K562 (cell line): Measurements from ENCODE around the gene PNRC1. TPM values are rescaled to one million over a fixed set of nuclear protein-coding genes. Genes with fewer than 3 reads are reported as not detected.

ENCODE experiments used
- ATAC-seq: fragments of 200-7000 bp; cut with Tn5 transposase; 3 replicates; pipeline ENCODE4 v1.9.1; 2020; ENCODE audit warnings: moderate library complexity
- BruUV-seq: library from RNA; stranded (reverse); fragments of 400-500 nt; replicated peaks from 2 replicates; lab custom pipeline; 2021; lab: Mats Ljungman, UMichigan
- CTCF ChIA-PET: fragments of 300-600 bp; formaldehyde crosslinking; extraction: SDS; loops from one replicate; lab custom pipeline; 2021; ENCODE audit warnings: low intra/inter-chr PET ratio; lab: Yijun Ruan, JAX
- POLR2A ChIA-PET: fragments of 300-600, 350-650 bp; sonication (Branson Sonifier 250); formaldehyde crosslinking; extraction: SDS; loops from one replicate; lab custom pipeline; 2021; ENCODE audit warnings: antibody characterized with exemption, inconsistent platforms; lab: Yijun Ruan, JAX
- DNase-seq, 4 experiments: peaks; one replicate each; pipeline versions ENCODE4 v3.0.0 to v3.0.0-alpha.2; 2011 to 2018; ENCODE audit warnings: low spot score in 3 of 4, mixed read lengths in 3 of 4; ENCODE audit errors: extremely low read depth in 1 of 4
- FAIRE-seq: peaks from 2 replicates; lab custom pipeline; 2011; peaks lifted over from hg19 to GRCh38; lab: Jason Lieb, UNC
- H2AFZ ChIP-seq: 2 replicates; pipeline ENCODE4 v1.6.0; 2011; ENCODE audit warnings: low read depth, low read length, control low read depth, inconsistent platforms
- H3K27ac ChIP-seq: fragments of 200-600 bp; 3 replicates; pipeline ENCODE4 v1.8.0; 2011; ENCODE audit warnings: low read depth, mild to moderate bottlenecking, control low read depth, inconsistent platforms, low read length, moderate library complexity, mixed read lengths; ENCODE audit errors: extremely low read depth
- H3K27me3 ChIP-seq, 2 experiments: fragments of 300-600 bp in 1 of 2; 2 replicates in 1 of 2; 3 replicates in 1 of 2; pipeline versions ENCODE4 v1.6.0 to v1.8.0; 2011; ENCODE audit warnings: inconsistent platforms in 2 of 2, low read length in 2 of 2, mild to moderate bottlenecking in 1 of 2, mixed read lengths in 1 of 2, moderate library complexity in 1 of 2; ENCODE audit not compliant: control insufficient read depth in 2 of 2, insufficient read depth in 2 of 2
- H3K36me3 ChIP-seq: fragments of 300-600 bp; 3 replicates; pipeline ENCODE4 v1.8.0; 2011; ENCODE audit warnings: mild to moderate bottlenecking, low read length, inconsistent platforms; ENCODE audit not compliant: control insufficient read depth, insufficient read depth
- H3K4me1 ChIP-seq, 2 experiments: fragments of 200-600 bp in 1 of 2; replicated peaks in 1 of 2; 2 replicates in 1 of 2; 3 replicates in 1 of 2; pipeline versions ENCODE4 v1.5.1 to v1.8.0; 2011; ENCODE audit warnings: inconsistent platforms in 2 of 2, low read length in 2 of 2, mild to moderate bottlenecking in 1 of 2, mixed read lengths in 1 of 2, moderate library complexity in 1 of 2; ENCODE audit not compliant: control insufficient read depth in 2 of 2, insufficient read depth in 2 of 2
- H3K4me2 ChIP-seq: 2 replicates; pipeline ENCODE4 v1.6.1; 2011; ENCODE audit warnings: low read length, control low read depth, inconsistent platforms, mixed read lengths; ENCODE audit not compliant: insufficient read depth
- H3K4me3 ChIP-seq: fragments of 200-600 bp; sonication (generic), shearing (Covaris generic); 2 replicates; pipeline ENCODE4 v1.5.1; 2016; ENCODE audit warnings: control low read depth, inconsistent platforms
- H3K79me2 ChIP-seq: fragments of 200-600 bp; 3 replicates; pipeline ENCODE4 v1.8.0; 2011; ENCODE audit warnings: low read length, inconsistent platforms; ENCODE audit not compliant: control insufficient read depth, insufficient read depth
- H3K9ac ChIP-seq, 2 experiments: 2 replicates each; pipeline versions ENCODE4 v1.6.0 to v1.6.1; 2011; ENCODE audit warnings: low read depth in 2 of 2, low read length in 2 of 2, control low read depth in 1 of 2, inconsistent platforms in 1 of 2, mild to moderate bottlenecking in 1 of 2, mixed read lengths in 1 of 2; ENCODE audit not compliant: insufficient read depth in 1 of 2
- H3K9me1 ChIP-seq: one replicate; pipeline ENCODE4 v1.6.0; 2011; ENCODE audit warnings: inconsistent platforms, mild to moderate bottlenecking, low read length, moderate library complexity; ENCODE audit not compliant: control insufficient read depth, insufficient read depth
- H3K9me3 ChIP-seq: replicated peaks from 2 replicates; pipeline ENCODE4 v1.5.1; 2011; ENCODE audit warnings: low read depth, low read length, inconsistent platforms; ENCODE audit not compliant: control insufficient read depth, insufficient read depth
- H4K20me1 ChIP-seq: replicated peaks from 2 replicates; pipeline ENCODE4 v1.6.1; 2011; ENCODE audit warnings: low read length, inconsistent platforms, mixed read lengths; ENCODE audit not compliant: control insufficient read depth, insufficient read depth
- ARHGAP35 ChIP-seq: fragments of 450-650 bp; IDR thresholded peaks from 2 replicates; pipeline ENCODE4 v1.6.1; 2018; ENCODE audit not compliant: partially characterized antibody
- CBFB ChIP-seq: sonication (generic); formaldehyde crosslinking; IDR thresholded peaks from 2 replicates; pipeline ENCODE4 v1.4.0; 2020; ENCODE audit warnings: mild to moderate bottlenecking, missing genetic modification reagents
- MAFG ChIP-seq: fragments of 450-650 bp; conservative IDR thresholded peaks from 2 replicates; pipeline ENCODE4 v1.6.1; 2016; ENCODE audit warnings: missing genetic modification characterization, missing compliant biosample characterization
- SPI1 ChIP-seq: IDR thresholded peaks from 2 replicates; pipeline ENCODE4 v1.6.1; 2011; ENCODE audit warnings: low read depth, low read length, control low read depth, borderline replicate concordance
- SREBF1 ChIP-seq: fragments of 150-350 bp; IDR thresholded peaks from 2 replicates; pipeline ENCODE4 v1.6.1; 2014; ENCODE audit warnings: antibody characterized with exemption, low read depth, low read length, borderline replicate concordance
- SRSF3 ChIP-seq: fragments of 200-400 bp; formaldehyde crosslinking; IDR thresholded peaks from 2 replicates; pipeline ENCODE4 v1.6.1; 2016; ENCODE audit warnings: mild to moderate bottlenecking, low read length, moderate library complexity; ENCODE audit not compliant: insufficient read depth
- ZKSCAN3 ChIP-seq: fragments of 250-450 bp; sonication (Bioruptor Pico); IDR thresholded peaks from 2 replicates; pipeline ENCODE4 v1.4.0; 2020
- ZNF134 ChIP-seq: fragments of 250-450 bp; sonication (Bioruptor Pico); conservative IDR thresholded peaks from 2 replicates; pipeline ENCODE4 v1.4.0; 2020
- ZNF165 ChIP-seq: fragments of 250-450 bp; sonication (Bioruptor Pico); IDR thresholded peaks from 2 replicates; pipeline ENCODE4 v1.4.0; 2020; ENCODE audit warnings: borderline replicate concordance
- ZNF695 ChIP-seq: fragments of 450-650 bp; formaldehyde crosslinking; IDR thresholded peaks from 2 replicates; pipeline ENCODE4 v1.4.0; 2020; ENCODE audit warnings: mild to moderate bottlenecking, moderate library complexity
- ZNF764 ChIP-seq: fragments of 250-450 bp; sonication (Bioruptor Pico); IDR thresholded peaks from 2 replicates; pipeline ENCODE4 v1.4.0; 2020; ENCODE audit warnings: low read depth, mild to moderate bottlenecking, moderate library complexity
- WGBS: fragments of 100-300 bp; shearing (Covaris generic); methylation state at CpG from one replicate; pipeline ENCODE4 v1.1.6; 2016; ENCODE audit warnings: low coverage, mixed read lengths; ENCODE audit not compliant: insufficient coverage; ENCODE audit errors: missing lambda C conversion rate; 5-methylcytosine and 5-hydroxymethylcytosine counted together
- in situ Hi-C: fragments of 300-500 bp; cut with MboI; formaldehyde crosslinking; loops from 4 replicates; pipeline ENCODE4 v1.15.0; 2018; ENCODE audit warnings: inconsistent platforms, mixed read lengths
- intact Hi-C: fragments of 100-400 bp; cut with micrococcal nuclease; formaldehyde crosslinking; loops from 2 replicates; pipeline ENCODE4 v1.14.2; 2022
- polyA plus RNA-seq, 8 experiments: library from polyadenylated mRNA; depleted of rRNA in 4 of 8; stranded (reverse) in 5 of 8; unstranded in 3 of 8; fragments of >200 nt; fragmentation: Nextera tagmentation in 2 of 8; fragmentation: Illumina TruSeq in 1 of 8; extraction: Ambion mirVana in 2 of 8; extraction: Trizol in 1 of 8; gene quantifications; 2 replicates each; pipeline versions ENCODE4 v1.2.1 to v1.2.3, GENCODE V29; 2011 to 2014; ENCODE audit warnings: inconsistent platforms in 1 of 8, missing spikeins in 1 of 8
- total RNA-seq, 7 experiments: library from RNA; depleted of rRNA in 6 of 7; stranded (reverse); fragments of >200 nt in 6 of 7; fragmentation: Illumina TruSeq in 2 of 7; extraction: Trizol in 2 of 7; gene quantifications; 2 replicates each; pipeline versions ENCODE4 v1.2.1 to v1.2.3, GENCODE V29; 2011 to 2021; ENCODE audit warnings: low replicate concordance in 1 of 7
- TF ChIP-seq, protein P1 (sequence below): fragments of 250-450 bp; sonication (Bioruptor Pico); IDR thresholded peaks from 2 replicates; pipeline ENCODE4 v1.9.0; 2021; ENCODE audit warnings: mild to moderate bottlenecking
- TF ChIP-seq, protein P2 (sequence below): sonication (generic); formaldehyde crosslinking; IDR thresholded peaks from 2 replicates; pipeline ENCODE4 v1.4.0; 2020; ENCODE audit warnings: mild to moderate bottlenecking, missing genetic modification reagents

Gene PNRC1
- total and polyA plus RNA-seq, 9 of the 15 experiments (the other 6 are each of a cell fraction or from before 2014, with no cell fraction given): 1.2 to 10.8 (median 6.5) TPM

DNA sequence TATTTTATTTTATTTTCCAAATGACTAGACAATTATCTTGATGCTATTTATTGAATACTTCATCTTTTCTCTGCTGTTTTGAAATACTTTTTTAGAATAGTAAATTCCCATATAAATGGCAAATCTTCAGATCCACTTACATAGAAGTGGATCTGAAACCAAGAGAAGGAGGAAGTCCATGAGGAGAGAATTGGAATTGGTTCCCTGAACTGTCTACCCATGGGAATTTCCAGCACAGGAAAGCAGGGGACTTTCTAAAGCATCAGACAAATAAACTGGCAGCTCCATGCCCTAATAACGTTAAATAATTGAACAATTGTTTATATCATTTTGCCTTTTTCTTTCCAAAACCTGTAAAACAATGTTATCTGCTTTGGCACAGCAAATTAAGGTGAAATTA lies 47.1 kb upstream of the PNRC1 start:
- in situ Hi-C loops (no loop called here), intact Hi-C loops (no loop called here)
- Histone ChIP-seq H4K20me1 (no peaks in the 10 kb centered on the region), H3K79me2 (no peaks in the 10 kb centered on the region), H3K27ac (no peak overlapping the region), H3K27me3 (peaks cover 0 to 7% of the 10 kb centered on the region in 2 experiments; a peak in 2 of 5 replicates), H3K36me3 (no peaks in the 10 kb centered on the region), H3K9me3 (peaks cover 7% of the 10 kb centered on the region), H3K4me1 (peaks cover 4 to 15% of the 10 kb centered on the region in 2 experiments; a peak in 3 of 5 replicates), H3K4me2 (no peak overlapping the region), H2AFZ (no peak overlapping the region), H3K9me1 (no peaks in the 10 kb centered on the region), H3K9ac (no peak overlapping the region), H3K4me3 (no peak overlapping the region)
- DNase-seq (no peak), ATAC-seq (no peak), FAIRE-seq (no peak)
- no TSS peak for BruUV-seq
- 14% methylated on average over 1 of the region's 1 CpG for WGBS
- POLR2A ChIA-PET: no interaction called here
- TF ChIP-seq, protein P1, sequence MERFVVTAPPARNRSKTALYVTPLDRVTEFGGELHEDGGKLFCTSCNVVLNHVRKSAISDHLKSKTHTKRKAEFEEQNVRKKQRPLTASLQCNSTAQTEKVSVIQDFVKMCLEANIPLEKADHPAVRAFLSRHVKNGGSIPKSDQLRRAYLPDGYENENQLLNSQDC (CRISPR knock-in tag): no peak
- no peak for TF ChIP-seq SREBF1
- TF ChIP-seq ZNF165 (CRISPR knock-in tag): no peak
- TF ChIP-seq ZNF134 (CRISPR knock-in tag): no peak
- no peak for TF ChIP-seq ZNF695 (CRISPR knock-in tag)
- no peak for TF ChIP-seq ARHGAP35
- no peak for TF ChIP-seq MAFG (tag)
- TF ChIP-seq, protein P2, sequence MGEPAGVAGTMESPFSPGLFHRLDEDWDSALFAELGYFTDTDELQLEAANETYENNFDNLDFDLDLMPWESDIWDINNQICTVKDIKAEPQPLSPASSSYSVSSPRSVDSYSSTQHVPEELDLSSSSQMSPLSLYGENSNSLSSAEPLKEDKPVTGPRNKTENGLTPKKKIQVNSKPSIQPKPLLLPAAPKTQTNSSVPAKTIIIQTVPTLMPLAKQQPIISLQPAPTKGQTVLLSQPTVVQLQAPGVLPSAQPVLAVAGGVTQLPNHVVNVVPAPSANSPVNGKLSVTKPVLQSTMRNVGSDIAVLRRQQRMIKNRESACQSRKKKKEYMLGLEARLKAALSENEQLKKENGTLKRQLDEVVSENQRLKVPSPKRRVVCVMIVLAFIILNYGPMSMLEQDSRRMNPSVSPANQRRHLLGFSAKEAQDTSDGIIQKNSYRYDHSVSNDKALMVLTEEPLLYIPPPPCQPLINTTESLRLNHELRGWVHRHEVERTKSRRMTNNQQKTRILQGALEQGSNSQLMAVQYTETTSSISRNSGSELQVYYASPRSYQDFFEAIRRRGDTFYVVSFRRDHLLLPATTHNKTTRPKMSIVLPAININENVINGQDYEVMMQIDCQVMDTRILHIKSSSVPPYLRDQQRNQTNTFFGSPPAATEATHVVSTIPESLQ (CRISPR knock-in tag): no peak
- TF ChIP-seq CBFB (CRISPR knock-in tag): no peak
- TF ChIP-seq SRSF3: no peak
- no peak for TF ChIP-seq ZKSCAN3 (CRISPR knock-in tag)
- TF ChIP-seq SPI1: no peak
- TF ChIP-seq ZNF764 (CRISPR knock-in tag): no peak
- CTCF ChIA-PET: no interaction called here
